HL-60 (cell line): Measurements from ENCODE around the gene SLC10A7.

ENCODE experiments used
- GABPA ChIP-seq: IDR thresholded peaks from 2 replicates; pipeline ENCODE4 v1.6.1; 2012; ENCODE audit warnings: low read depth
- REST ChIP-seq: IDR thresholded peaks from 2 replicates; pipeline ENCODE4 v1.6.1; 2012; ENCODE audit warnings: low read depth; ENCODE audit not compliant: insufficient replicate concordance
- TF ChIP-seq, protein P1 (sequence below): IDR thresholded peaks from one replicate; pipeline ENCODE4 v1.5.1; 2011; ENCODE audit warnings: low read length, control low read depth, inconsistent platforms; ENCODE audit not compliant: insufficient read depth

- TF ChIP-seq, protein P1, sequence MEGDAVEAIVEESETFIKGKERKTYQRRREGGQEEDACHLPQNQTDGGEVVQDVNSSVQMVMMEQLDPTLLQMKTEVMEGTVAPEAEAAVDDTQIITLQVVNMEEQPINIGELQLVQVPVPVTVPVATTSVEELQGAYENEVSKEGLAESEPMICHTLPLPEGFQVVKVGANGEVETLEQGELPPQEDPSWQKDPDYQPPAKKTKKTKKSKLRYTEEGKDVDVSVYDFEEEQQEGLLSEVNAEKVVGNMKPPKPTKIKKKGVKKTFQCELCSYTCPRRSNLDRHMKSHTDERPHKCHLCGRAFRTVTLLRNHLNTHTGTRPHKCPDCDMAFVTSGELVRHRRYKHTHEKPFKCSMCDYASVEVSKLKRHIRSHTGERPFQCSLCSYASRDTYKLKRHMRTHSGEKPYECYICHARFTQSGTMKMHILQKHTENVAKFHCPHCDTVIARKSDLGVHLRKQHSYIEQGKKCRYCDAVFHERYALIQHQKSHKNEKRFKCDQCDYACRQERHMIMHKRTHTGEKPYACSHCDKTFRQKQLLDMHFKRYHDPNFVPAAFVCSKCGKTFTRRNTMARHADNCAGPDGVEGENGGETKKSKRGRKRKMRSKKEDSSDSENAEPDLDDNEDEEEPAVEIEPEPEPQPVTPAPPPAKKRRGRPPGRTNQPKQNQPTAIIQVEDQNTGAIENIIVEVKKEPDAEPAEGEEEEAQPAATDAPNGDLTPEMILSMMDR: no peak
- TF ChIP-seq REST: no peak
- TF ChIP-seq GABPA: no peak
These were observed 43.7 kb downstream of the SLC10A7 start for GRCh38 chr4:146478009-146478408.
